COLO668 (cell line): ENCODE results near the gene OSBPL5.

Experiments
- DNase-seq: peaks from one replicate; lab custom pipeline; 2025; ENCODE audit not compliant: unreplicated experiment; lab: John Stamatoyannopoulos, UW

Gene OSBPL5

DNA sequence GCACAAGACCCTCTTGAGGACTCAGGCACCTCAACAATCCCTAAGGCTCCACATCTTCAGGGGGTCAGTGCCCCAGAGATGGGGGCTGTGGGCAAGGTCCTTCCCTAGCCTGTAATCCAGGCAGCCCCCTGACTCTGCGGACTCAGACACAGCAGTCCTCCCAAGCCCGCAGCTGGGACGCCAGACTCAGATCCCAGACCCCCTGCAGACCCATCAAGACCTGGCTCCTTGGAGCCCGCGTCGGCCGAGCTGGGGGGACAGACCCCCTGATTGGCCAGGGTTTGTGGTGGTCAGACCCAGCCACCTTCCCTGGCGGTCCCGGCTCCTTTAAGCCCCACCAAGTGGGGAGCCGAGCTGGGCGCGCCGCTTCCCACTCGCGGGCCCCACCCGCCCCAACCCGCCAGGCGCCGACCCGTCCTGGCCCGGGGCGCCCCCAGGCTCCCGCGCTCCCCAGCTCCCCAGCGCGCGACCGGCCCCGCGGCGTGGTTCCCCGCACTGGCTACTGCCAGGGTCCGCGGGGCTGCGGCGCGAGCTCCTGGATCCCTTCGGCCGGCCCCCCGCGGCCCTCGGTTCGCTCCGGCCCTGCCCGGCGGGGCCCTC lies 458 bp downstream of the OSBPL5 start:
- no peak for DNase-seq

DNA sequence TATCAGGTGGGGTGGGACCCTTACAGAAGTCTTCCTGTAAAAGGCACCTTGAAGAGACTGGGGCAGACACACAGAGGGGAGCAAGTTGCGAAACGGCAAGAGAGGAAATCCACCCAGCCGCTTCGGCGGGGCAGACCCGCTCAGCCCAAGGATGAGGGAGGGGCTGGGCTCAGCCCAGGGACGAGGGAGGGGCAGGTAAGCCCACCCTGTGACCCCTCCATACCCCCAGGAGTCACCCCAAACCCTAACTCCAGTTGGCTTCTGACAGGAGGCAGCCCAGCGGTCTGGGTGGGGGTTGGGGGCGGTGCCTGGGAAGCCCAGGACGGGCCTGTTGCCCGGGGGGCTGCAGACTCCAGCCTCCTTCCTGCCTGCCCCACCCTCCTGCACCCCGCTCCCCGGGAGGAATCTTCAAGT lies 965 bp downstream of the OSBPL5 start:
- DNase-seq = no peak

DNA sequence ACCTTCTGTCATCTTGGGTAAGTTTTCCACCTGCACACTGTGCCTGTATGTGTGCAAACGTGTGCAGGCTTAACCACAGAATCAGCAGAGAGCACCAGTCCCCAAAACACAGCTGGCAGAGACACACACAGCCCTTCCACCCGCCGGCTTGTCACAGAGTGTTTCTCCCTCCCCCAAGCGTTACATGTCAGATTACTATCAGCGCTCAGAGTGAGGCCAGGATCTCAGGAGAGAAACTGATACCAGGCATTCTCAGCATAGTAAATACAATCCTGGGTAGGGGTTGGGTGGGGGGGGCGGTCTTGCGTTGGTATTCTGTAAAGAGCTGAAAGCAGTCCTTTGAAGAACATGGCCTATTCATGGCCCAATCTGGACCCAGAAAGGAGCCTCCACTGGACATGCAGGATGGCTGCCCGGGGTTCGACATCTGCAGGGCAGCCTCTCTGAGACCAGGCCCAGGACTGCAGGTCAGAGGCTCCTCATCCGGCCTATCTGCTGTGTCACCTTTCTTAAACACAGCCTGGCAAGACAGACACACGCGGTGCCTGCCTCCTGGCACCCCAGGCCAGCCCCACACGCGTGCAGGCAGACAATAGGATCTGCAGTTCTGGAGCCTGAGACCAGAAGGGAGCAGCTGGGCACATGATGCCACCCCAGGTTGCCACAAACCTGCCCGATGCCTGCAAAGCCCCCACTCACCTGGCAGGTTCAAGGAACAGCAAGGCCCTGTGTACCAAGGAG lies 1.7 kb downstream of the OSBPL5 start:
- no peak for DNase-seq

DNA sequence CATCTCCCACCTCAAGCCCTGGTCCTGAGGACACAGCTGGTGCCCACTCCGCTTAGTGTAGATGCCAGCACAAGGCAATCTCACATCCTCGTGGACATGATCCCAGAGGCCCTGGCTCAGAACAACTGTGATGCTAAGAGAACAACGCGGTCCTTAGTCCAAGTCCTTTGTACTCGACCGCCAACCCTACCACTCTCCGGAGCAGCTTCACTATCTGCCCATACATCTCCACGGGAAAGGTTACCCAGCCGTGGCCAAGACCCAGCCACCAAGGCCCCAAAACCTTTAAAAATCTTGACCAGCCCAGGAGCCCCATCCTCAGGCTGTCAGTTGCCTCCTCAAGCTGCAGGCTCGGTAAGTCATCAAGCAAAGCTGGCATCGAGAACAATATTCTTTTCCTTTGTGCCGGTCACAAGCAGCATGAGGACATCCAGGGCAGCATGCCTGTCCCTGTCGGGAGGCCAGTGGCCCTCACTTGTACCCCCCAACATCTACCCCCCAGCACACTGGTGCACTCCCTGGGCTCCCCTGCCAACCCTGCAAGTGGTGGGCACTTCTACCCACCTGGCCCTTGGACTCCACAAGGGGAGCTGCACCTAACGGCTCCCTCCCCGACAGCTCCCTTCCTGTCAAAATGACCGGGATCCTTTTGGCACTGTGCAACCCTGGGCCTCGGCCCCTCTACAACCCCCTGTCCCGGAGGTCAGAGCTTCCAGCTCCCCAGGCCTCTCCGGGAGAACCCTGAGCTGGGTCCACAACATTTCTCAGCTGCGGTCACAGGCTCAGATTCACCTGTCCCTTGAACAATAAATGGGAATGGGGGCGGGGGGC lies 2.5 kb downstream of the OSBPL5 start:
- no peak for DNase-seq

DNA sequence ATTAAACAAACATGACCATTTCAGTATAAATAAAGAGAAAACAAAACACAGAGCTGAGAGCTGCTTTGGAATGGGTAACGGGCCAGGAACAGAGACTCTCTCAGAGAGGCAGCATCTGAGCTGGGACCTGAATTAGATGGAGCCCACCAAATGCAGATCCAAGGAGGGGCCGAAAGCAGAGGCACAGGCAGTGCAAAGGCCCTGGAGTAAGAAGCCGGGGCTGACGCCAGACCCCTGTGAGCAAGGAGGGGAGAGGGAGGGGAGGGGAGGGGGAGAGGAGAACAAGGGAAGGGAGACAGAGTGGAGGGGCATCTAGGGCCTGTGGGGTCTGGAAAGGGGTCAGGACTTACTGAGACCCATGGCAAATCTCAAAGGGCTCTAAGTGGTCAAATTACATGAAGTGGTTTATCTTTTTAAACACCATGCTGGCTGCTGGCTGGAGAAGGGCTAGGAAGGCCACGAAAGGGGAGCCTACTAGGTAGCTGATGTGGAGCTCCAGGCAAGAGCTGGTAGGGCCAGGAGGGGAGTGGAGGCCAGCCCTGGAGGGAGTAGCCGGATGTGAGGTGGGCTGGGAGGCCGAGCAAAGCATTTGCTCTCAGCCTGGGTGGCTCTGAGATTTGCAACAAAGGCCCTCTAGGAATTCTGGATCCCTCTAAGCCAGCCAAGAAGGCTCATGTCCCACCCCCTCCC lies 3.2 kb downstream of the OSBPL5 start:
- no peak for DNase-seq

DNA sequence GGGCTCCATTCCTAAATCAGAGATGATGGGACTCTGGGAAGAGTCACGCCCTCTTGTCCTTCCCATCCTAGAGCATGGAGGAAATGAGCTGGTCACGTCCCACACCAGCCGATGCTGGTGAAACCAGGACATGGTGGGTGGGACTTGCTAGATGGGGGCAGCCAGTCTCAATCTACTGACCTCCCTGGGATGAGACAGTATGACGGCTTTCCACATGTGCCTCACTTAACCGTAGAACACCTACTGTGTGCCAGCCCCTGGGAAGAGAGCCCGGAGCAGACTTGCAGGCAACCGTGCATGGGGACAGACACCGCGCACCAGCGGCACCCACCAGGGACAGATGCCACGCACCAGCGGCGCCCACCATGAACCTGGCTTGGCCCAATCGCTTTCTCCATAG lies 3.8 kb downstream of the OSBPL5 start:
- DNase-seq = no peak

DNA sequence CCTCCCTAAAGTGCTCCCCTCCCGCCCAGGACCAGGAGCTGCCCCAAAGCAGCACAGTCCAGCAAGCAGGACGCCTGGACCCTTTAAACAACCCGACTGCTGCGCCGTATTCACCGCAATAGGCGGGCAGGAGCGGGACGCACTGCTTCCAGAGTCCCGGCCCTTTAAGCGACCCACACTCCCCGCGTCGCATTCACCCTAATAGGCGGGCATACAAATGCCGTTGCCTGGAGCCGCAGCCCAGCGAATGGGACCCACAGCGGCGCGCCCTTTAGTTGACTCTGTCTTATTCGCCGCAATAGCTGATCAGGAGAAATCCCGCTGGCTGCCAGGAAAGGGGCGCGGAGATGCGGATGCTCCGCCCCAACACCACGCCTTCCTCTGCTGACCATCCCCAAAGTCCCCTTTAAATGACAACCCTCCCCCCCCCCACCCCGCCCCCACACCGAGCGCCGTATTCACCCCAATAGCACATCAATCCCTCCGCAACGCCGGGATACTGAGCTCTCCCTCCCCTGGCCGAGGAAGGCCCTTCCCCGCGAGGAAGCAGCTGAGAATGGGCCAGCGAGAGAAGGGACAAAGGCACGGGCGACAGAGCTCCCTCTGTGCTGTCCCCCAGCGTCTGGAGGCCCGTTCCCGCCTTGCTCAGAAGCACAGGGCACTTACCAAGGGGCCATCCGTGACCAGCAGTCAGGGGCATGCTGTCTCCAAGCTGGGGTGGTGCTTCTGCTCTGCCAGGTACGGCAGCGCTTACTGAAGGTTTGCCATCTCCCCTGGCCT lies 4.7 kb downstream of the OSBPL5 start:
- peak; percentile 27 for DNase-seq

DNA sequence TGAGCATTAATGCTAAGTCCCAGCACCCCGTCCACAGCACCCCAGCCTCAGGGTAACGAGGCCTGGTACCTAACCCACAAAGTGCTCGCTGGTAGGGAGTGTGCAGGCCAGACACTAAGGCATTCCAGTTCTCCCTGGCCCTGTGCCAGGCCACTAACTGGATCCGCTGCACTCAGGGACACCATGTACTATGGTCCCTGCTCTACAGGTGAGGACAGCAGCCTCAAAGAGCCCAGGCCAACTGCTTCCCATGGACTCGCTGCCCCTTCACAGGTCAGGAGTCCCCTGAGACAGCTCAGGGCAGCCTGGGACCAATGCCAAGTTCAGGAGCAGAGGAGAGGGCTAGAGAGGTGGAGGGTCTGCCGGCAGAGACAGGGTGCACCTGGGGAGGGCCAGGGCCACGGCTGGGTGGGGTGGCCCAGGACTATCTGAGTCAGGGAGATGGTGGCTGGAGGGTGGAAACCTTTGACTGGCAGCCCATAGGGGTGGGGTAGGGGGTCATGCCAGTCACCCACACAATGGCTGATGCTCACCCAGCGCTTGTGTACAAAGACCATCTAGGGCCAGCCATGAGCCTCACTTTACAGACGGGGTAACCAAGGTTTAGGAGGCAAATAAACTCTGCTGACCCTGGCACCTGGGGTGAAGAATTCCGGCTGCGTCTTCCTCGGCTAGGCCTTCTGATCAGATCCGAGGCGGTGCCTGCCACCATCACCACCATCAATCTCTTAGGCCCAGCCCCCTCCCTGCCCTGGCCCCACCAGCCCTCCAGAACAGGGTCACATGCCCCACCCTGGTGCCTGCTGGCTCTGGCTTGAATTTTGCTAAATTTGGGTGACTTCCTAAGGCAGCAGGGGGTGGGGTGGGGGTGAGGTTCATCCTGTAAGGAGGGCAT lies 5.6 kb downstream of the OSBPL5 start:
- peak; percentile 21 for DNase-seq

DNA sequence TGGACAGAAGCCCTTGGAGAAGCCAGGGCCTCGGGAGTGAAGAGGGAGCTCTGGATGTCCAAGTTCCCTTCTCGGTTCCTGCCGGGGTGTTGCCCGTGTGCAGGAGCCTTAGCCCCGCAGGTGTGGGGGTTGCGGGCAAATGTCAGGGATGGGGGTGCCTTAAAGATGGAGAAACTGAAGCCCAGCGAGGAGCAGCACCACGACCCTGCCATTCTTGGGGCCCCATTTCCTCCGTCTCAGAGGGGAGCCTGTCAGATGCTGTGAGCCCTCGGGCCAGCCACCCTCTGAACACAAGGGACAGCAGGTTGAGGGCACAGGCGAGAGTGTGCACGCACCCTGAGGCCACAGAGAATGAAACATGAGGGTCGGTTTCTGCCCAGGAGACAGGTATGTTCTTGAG lies 6.3 kb downstream of the OSBPL5 start:
- DNase-seq = no peak

DNA sequence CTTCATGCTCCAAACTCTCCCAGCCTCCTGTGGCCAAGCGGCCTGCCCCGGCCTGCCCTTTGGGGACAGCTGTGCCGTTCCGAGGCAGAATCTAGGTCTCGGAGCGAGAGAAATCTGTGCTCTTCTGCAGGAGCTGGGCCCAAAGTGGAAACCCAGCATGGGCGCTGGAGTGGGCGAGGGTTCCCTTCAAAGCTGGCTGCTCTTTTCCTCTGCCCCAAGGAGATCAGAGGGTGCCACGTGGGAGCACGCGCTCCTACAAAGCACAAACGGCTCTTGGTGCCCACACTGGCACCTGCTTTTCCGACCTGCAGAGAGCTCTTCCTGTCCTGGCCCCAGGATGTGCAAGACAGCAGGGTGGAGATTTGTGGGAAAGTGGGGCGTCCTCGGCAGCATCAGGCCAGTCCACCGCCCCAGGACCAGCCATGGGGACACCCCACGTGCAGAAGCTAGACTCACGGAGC lies 6.9 kb downstream of the OSBPL5 start:
- DNase-seq = no peak

DNA sequence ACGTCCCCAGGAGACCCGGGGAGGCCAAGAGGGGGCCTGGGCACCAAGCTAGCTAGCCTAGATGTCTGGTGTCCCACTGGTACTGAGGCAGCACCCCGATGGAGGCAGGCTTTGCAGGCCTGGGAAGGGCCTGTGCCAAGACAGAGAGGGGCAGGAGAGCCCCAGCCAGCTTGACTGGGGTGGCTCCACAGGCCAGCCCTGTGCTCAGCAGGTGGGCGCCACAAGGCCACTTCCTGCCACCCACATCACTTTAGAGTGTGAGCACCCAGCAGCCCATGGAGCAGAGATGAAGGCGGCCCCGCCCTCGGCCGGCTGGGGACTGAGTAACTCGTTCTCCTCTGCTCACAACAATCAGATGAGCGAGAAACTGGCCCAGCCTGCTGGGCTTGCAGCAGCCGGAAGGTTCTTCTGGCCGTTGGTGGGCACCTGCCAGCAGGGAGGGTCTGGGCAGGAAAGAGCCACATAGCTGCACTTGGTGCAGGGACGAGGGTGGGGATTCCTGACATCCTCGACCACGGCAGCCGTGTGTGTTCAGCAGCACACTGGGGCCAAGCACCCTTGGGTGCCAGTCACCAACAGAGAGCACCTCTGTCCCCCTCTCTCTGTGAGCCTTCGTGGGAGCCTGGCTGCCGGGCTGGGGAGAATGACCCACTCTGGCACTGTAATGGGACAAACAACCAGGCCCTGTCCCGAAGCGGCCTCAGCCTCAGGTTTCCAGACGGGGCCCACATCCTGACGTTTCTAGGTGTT lies 7.6 kb downstream of the OSBPL5 start:
- DNase-seq = peak; percentile 30

DNA sequence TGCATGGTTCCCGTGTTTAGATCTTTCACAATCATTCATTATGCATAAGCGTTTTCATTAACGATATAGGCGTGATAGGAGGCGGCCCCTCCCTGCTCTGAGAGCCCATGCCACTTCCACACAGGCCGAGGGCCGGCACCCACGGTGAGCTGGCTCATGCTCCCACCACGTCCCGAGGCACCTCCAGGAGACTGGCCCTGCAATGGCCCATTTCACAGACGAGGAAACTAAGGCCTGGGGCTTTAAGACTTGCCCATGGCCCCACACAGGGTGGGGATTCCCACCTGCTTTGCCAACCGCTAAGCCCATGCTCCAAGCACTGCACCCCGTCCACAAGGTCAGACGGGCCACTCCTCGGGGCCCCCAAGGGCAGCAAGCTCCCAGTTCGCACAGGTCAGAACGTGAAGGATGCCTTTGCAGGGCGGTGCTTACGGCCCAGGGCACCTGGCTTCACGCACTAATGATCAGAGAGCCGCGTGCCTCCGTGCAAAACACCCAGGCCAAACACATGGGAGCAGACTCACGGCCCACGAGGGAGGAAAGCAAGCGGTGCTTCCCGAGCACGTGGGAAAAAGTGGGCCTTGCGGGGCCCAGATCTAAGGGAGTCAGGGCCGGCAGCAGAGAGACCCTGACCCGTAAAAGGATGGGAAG lies 8.3 kb downstream of the OSBPL5 start:
- DNase-seq = peak; percentile 39

DNA sequence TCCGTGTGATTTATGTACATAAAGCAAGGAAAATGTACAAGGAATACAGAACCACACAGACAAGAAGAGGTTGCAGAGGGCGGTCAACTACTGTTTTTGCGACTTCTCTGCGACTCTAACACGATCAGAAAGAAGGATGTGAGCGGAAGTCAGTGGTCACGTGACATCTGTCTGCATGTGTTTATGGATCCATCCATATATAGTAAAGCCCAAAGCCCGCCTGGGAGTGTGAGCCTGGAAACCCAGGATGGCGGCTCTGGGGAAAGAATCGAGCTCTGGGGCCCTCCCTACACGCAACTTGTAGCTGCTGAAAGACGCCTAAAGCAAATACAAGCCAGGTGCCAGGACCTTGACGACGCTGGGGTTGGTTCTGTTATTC lies 8.8 kb downstream of the OSBPL5 start:
- DNase-seq = no peak

DNA sequence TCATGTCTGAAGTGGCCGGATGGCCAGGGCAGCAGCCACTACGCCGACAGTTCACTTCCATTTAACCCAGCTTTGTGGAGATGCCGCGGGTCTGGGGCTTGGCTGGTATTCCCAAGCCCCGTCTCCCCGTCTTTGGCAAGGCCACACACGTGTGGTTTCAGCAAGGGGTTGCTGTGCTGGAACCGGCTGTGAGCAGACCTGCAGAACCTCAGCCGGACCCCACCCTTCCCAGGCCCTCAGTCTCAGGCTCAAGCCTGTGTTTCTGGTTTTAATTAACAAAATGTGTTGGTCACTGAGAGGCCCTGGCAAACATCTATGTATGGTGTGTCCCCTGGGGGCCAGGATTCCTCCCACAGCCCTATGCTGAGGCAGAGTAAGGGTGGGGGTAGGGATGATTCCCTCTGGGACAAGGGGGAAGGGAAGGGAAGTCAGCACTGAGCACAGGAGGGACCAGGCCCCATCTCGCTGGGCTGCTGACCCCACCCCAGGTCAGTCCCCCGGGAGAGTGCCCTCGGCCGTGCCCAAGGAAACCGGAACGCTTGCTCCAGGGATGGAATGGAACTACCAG lies 9.3 kb downstream of the OSBPL5 start:
- no peak for DNase-seq

DNA sequence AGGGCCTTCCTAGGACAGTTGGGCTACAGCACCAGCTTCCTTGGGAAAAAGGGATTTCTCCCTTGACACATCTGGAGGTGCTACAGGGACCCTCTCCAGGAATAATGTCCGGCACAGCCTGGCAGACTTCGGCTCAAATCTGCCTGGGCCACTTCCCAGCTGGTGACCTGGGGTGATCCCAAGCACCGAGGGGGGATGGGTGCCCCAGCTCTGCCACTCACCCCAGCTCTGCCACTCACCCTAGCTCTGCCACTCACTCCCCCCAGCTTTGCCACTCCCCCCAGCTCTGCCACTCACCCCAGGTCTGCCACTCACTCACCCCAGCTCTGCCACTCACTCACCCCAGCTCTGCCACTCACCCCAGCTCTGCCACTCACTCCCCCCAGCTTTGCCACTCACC lies 9.9 kb downstream of the OSBPL5 start:
- DNase-seq = no peak

DNA sequence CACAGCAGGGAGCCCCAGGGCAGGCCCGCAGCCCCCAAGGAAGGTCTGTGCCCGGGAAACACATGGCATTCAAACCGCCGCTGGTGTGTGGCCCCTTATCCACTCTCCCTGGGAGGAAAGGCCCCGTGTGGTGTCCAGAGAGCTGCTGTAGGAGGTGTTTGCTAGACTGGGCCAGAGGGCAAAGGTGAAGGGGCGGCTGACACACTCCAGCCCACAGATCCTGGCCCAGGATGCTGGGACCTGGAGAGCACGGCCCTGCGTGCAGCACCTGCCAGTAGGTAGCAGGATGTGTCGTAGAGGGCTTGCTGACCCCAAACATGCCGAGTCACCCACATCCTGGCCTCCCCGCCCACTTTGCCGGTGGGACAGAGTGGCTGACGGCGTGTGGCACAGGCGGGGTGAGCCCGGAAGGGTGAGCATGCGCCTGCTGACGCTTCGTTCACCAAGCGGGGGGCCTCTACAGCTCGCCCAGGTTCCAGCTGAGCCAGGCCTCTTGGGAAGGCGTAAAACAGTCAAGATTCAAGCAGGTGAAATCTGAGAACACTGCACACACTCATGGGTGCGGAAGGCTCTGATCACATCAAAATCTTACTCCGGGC lies 11.0 kb downstream of the OSBPL5 start:
- DNase-seq = no peak

DNA sequence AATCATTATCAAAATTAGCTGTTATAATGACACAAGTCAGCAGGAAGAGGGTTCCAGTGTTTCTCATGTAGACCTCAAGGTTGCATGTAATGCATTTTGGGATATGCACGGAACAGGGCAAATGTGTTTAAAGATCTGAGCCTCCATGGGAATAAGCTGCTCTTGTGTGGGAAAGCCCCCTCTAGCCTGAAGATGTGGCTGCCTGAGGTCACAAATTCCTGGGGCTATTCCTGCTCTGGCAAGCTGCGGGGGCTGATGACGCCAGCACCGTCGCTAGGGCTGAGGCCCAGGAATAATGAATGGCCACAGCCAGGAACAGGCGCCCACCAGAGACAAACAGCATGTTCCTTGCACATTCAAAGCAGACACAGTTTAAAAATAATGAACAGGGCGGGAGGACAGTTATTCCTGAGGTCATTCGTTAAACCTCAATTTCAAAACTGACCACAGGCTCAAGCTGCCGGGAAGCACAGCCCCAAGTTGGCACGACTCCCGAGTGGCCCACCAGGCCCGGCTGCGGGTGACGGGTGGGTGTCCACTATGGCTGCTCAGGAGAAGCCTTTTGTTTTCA lies 11.7 kb downstream of the OSBPL5 start:
- no peak for DNase-seq
